ENCODE results near the gene CYYR1. TPM values are rescaled to one million over a fixed set of nuclear protein-coding genes. Genes with fewer than 3 reads are reported as not detected.

Gene CYYR1
- total and polyA plus RNA-seq, 8 donors, result 20.4 to 88.0 (median 75.9) TPM

DNA sequence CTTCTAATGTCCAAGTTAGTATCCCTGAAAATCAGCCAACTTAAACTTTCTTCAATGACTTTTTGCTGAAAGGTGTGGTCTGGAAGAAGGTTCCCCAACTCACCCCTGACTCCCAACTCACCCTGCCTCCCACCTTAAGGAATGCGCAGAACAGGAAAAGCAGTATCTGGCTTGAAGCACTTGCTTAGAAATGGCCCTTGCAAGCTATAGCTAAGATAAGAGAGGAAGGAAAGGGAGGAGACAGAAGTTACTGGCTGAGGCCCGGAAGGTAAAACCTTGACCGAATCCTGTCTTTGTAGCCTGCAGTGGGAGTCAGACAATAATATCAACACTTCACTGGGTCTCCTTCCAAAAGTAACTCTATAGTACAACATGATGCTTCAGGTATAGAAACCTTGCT, 2.9 kb downstream of the CYYR1 start:
- no peaks in the 10 kb centered on the region for H3K36me3 ChIP-seq
- H3K27me3 ChIP-seq, result peaks cover 8 to 12% of the 10 kb centered on the region in 2 donors
- TF ChIP-seq, protein P1, sequence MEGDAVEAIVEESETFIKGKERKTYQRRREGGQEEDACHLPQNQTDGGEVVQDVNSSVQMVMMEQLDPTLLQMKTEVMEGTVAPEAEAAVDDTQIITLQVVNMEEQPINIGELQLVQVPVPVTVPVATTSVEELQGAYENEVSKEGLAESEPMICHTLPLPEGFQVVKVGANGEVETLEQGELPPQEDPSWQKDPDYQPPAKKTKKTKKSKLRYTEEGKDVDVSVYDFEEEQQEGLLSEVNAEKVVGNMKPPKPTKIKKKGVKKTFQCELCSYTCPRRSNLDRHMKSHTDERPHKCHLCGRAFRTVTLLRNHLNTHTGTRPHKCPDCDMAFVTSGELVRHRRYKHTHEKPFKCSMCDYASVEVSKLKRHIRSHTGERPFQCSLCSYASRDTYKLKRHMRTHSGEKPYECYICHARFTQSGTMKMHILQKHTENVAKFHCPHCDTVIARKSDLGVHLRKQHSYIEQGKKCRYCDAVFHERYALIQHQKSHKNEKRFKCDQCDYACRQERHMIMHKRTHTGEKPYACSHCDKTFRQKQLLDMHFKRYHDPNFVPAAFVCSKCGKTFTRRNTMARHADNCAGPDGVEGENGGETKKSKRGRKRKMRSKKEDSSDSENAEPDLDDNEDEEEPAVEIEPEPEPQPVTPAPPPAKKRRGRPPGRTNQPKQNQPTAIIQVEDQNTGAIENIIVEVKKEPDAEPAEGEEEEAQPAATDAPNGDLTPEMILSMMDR (IDR thresholded peaks at IDR 0.05), result no peak
- H3K9me3 ChIP-seq, result no peaks in the 10 kb centered on the region
- peak overlapping the region in 1 of 2 donors; percentile 52 for H3K4me3 ChIP-seq
- H3K27ac ChIP-seq, result peak overlapping the region in 1 of 2 donors; percentile 4
- intact Hi-C loops (cut with DNase I), result no loop called here
- no peak for DNase-seq
- no peak for ATAC-seq
- H3K4me1 ChIP-seq, result peaks cover 0 to 5% of the 10 kb centered on the region in 2 donors

DNA sequence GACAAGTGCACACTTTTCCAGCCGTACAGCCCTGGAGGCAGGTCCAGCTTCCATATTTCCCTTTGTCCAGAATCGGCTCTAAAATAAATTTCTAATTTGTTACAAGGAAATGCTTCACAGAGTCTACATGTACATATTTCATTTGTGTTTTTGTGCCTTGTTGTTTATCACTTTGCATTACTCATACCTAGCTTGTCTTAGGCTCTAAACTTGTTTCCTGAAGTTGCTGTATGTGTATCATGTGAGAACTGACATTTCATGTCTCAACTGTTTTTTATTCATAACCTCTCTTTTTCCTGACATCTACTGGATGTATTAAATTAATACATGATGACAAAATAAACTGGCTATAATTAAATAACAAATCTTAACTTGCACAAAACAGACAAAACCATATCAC, 7.5 kb downstream of the CYYR1 start:
- no peak for ATAC-seq
- H3K27me3 ChIP-seq, result no peaks in the 10 kb centered on the region
- no peak for DNase-seq
- H3K4me3 ChIP-seq, result no peak overlapping the region
- H3K9me3 ChIP-seq, result no peaks in the 10 kb centered on the region
- H3K36me3 ChIP-seq, result no peaks in the 10 kb centered on the region
- TF ChIP-seq, protein P1 (IDR thresholded peaks at IDR 0.05), result no peak
- H3K27ac ChIP-seq, result peak overlapping the region in 1 of 2 donors; percentile 77
- intact Hi-C loops (cut with DNase I), result no loop called here
- peaks cover 0 to 23% of the 10 kb centered on the region in 2 donors for H3K4me1 ChIP-seq

DNA sequence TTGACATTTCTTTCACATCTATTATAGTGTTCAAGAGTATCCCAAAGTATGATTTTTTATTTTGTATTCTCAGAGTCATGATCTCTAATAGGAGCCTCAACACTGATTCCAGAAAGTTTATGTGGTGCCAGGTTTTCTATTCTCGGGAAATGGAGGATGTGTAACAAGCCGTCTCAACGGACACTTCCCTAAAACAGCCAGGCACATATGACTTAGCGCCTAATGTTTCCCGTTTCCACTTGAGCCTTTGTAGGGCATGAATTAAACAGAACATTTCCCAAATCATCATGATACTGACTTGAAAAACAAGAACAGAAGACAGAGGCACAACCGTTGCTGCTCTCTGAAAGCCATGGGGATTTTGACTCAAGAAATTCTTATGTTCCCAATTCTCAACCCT, 8.0 kb downstream of the CYYR1 start:
- Histone ChIP-seq H3K27me3 (no peaks in the 10 kb centered on the region), H3K4me1 (peaks cover 0 to 23% of the 10 kb centered on the region in 2 donors), H3K27ac (peak overlapping the region in 1 of 2 donors; percentile 77), H3K36me3 (no peaks in the 10 kb centered on the region), H3K4me3 (no peak overlapping the region), H3K9me3 (no peaks in the 10 kb centered on the region)
- DNase-seq (no peak), ATAC-seq (peak; percentile 36)
- TF ChIP-seq, protein P1 (IDR thresholded peaks at IDR 0.05), result no peak
- intact Hi-C loops (cut with DNase I), result no loop called here

DNA sequence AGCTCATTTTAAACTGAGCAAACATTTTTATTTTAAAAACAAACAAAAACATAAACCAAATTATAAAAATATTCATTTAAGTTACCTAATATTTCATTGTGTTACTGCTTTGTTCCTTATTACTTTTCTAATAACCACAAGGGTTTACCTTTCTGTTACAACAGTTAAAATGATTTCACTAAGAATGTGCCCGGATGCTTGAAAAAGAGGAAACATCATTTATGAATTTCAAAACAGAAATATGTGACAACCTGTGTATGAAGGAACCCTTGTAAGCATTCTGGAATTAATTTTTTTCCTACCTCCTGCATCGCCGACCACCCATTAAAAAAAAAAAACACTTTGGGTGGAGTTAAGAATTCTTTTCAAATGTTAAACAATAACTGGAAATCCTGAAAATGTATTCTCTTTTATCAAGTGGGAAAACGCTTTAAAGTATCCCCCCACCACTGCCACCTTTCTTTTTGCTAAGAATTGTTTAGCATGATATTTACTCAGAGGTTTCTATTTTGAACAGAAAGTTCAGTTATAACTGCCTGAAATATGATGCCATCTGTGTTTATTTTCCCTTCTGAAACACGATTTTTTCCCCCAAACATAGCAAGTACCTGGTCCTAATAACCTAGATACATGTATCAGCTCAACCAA, 9.1 kb downstream of the CYYR1 start:
- Histone ChIP-seq H3K27me3 (no peaks in the 10 kb centered on the region), H3K4me1 (peaks cover 0 to 23% of the 10 kb centered on the region in 2 donors), H3K27ac (peak overlapping the region in 1 of 2 donors; percentile 77), H3K4me3 (no peak overlapping the region), H3K36me3 (no peaks in the 10 kb centered on the region), H3K9me3 (no peaks in the 10 kb centered on the region)
- TF ChIP-seq, protein P1 (IDR thresholded peaks at IDR 0.05), result no peak
- intact Hi-C loops (cut with DNase I), result no loop called here
- no peak for ATAC-seq
- no peak for DNase-seq

DNA sequence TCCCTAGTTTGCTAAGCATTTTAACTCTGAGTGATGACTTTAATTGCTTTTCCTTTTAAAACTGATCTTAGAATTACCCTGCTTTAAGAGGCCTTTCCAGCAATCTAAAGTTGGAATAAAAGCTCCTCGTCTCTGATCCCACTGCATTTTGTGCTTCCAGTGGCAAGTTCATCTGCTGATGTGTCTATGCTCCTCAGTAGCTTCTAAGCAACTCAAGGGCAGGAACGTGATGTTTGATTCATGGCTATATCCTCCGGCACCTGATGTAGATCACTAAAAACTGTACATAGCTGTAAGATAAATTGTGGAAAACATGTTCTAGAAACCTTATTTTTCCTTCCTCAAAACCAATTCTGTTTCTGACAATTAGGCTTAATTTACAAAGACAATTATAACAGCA, 12.5 kb downstream of the CYYR1 start:
- TF ChIP-seq, protein P1 (IDR thresholded peaks at IDR 0.05), result no peak
- Histone ChIP-seq H3K9me3 (no peaks in the 10 kb centered on the region), H3K36me3 (no peaks in the 10 kb centered on the region), H3K27ac (no peak overlapping the region), H3K27me3 (no peaks in the 10 kb centered on the region), H3K4me3 (no peak overlapping the region), H3K4me1 (peaks cover 0 to 23% of the 10 kb centered on the region in 2 donors)
- ATAC-seq, result no peak
- intact Hi-C loops (cut with DNase I), result no loop called here
- no peak for DNase-seq
